LHCN-M2 (cell line): ENCODE measurements around the gene ITIH4. TPM values are rescaled to one million over a fixed set of nuclear protein-coding genes. Genes with fewer than 3 reads are reported as not detected.
"Not testable (repeated sequence)": the region's sequence is repeated elsewhere in the genome, so short reads cannot be mapped to it uniquely, and the experiment has no call there.

Experiments used
- DNase-seq: peaks from one replicate; pipeline ENCODE4 v3.0.0-alpha.2; 2012; ENCODE audit warnings: low read depth
- total RNA-seq: library from RNA; depleted of rRNA; stranded (reverse); fragments of >200 nt; gene quantifications from 2 replicates; pipeline ENCODE4 v1.2.3, GENCODE V29; 2014

Gene ITIH4
- total RNA-seq, 1 experiment from 2014 or later = 0.63 TPM

GRCh38 chr3:52784931-52785590, 45.4 kb downstream of the ITIH4 start:
- no peak for DNase-seq

GRCh38 chr3:52784021-52784621, 46.4 kb downstream of the ITIH4 start:
- no peak for DNase-seq

GRCh38 chr3:52783211-52783555, 47.3 kb downstream of the ITIH4 start:
- DNase-seq = no peak

GRCh38 chr3:52782412-52783210, 47.9 kb downstream of the ITIH4 start:
- no peak for DNase-seq

- DNase-seq = no peak
Observed at GRCh38 chr3:52781741-52782140, 48.7 kb downstream of the ITIH4 start.

- no peak for DNase-seq
Observed at GRCh38 chr3:52779837-52780585, 50.5 kb downstream of the ITIH4 start.

GRCh38 chr3:52779011-52779836, 51.2 kb downstream of the ITIH4 start:
- no peak for DNase-seq

GRCh38 chr3:52777959-52778805, 52.3 kb downstream of the ITIH4 start:
- no peak for DNase-seq

GRCh38 chr3:52777127-52777958, 53.1 kb downstream of the ITIH4 start, which contains the start of gene ITIH1:
ITIH1 (plus strand) TSS chr3:52777599; CDS start chr3:52777616, 17 bp downstream.
- DNase-seq = no peak

- DNase-seq = not testable (repeated sequence)
Observed at GRCh38 chr3:52776486-52776885, 54.0 kb downstream of the ITIH4 start.

GRCh38 chr3:52775877-52776276, 54.6 kb downstream of the ITIH4 start:
- DNase-seq = no peak

- DNase-seq = no peak
Observed at GRCh38 chr3:52774901-52775864, 55.3 kb downstream of the ITIH4 start.

- DNase-seq = no peak
Observed at GRCh38 chr3:52774066-52774713, 56.3 kb downstream of the ITIH4 start.

- no peak for DNase-seq
Observed at GRCh38 chr3:52773361-52774065, 57.0 kb downstream of the ITIH4 start.

GRCh38 chr3:52771702-52772101, 58.8 kb downstream of the ITIH4 start:
- no peak for DNase-seq

- DNase-seq = no peak
Observed at GRCh38 chr3:52771334-52771681, 59.2 kb downstream of the ITIH4 start.
